ENCODE results near the gene MR1. TPM values are rescaled to one million over a fixed set of nuclear protein-coding genes. Genes with fewer than 3 reads are reported as not detected.

Gene MR1
- total and polyA plus RNA-seq, 9 of the 15 experiments (the other 6 are each of a cell fraction or from before 2014, with no cell fraction given) = 9.7 to 21.7 (median 15.6) TPM

- TF ChIP-seq MGA (IDR thresholded peaks at IDR 0.05) = no peak
- no peak for TF ChIP-seq MCM2 (IDR thresholded peaks at IDR 0.05; ENCODE audit: low read depth)
- no peak for TF ChIP-seq RUNX1 (IDR thresholded peaks at IDR 0.05; ENCODE audit: low read depth)
- no peak for TF ChIP-seq ETV6 (IDR thresholded peaks at IDR 0.05; ENCODE audit: borderline replicate concordance in 1 of 2, low read depth in 2 of 2, low read length in 1 of 2)
- TF ChIP-seq ETV6 (CRISPR knock-in tag; IDR thresholded peaks at IDR 0.05; ENCODE audit: borderline replicate concordance) = no peak
- TF ChIP-seq CHCHD3 (CRISPR knock-in tag; IDR thresholded peaks at IDR 0.05) = no peak
- no peak for TF ChIP-seq SRF (CRISPR knock-in tag; IDR thresholded peaks at IDR 0.05)
- TF ChIP-seq HBP1 (CRISPR knock-in tag; IDR thresholded peaks at IDR 0.05) = no peak
- TF ChIP-seq MAFF (IDR thresholded peaks at IDR 0.05; ENCODE audit: low read length) = no peak
- peak; percentile 41; the same call in 1 of the 2 replicates for TF ChIP-seq SMARCE1 (IDR thresholded peaks at IDR 0.05)
- 0 out of 2 replicates have a peak, but pooled peaks have one; percentile 13 for TF ChIP-seq MEF2D (tag; conservative IDR thresholded peaks at IDR 0.05; ENCODE audit: low read depth)
- TF ChIP-seq SMARCA5 (IDR thresholded peaks at IDR 0.05) = no peak
- no peak for TF ChIP-seq ZNF444 (CRISPR knock-in tag; IDR thresholded peaks at IDR 0.05)
- TF ChIP-seq ZNF263 (CRISPR knock-in tag; IDR thresholded peaks at IDR 0.05; ENCODE audit: borderline replicate concordance) = 0 out of 2 replicates have a peak, but pooled peaks have one; percentile 27
- TF ChIP-seq ZSCAN29 (IDR thresholded peaks at IDR 0.05) = no peak
- TF ChIP-seq BCOR (IDR thresholded peaks at IDR 0.05) = no peak
- TF ChIP-seq ZNF146 (CRISPR knock-in tag; IDR thresholded peaks at IDR 0.05; ENCODE audit: unreplicated experiment) = peak; percentile 38
Observed at GRCh38 chr1:181036107-181036836, 2.5 kb downstream of the MR1 start (continued).
